Measurements from ENCODE around the gene COL23A1. TPM values are rescaled to one million over a fixed set of nuclear protein-coding genes. Genes with fewer than 3 reads are reported as not detected.

Gene COL23A1
- polyA plus RNA-seq, 1 donor (not counting 4 experiments of a cell fraction or from before 2014, with no cell fraction given): not detected

DNA sequence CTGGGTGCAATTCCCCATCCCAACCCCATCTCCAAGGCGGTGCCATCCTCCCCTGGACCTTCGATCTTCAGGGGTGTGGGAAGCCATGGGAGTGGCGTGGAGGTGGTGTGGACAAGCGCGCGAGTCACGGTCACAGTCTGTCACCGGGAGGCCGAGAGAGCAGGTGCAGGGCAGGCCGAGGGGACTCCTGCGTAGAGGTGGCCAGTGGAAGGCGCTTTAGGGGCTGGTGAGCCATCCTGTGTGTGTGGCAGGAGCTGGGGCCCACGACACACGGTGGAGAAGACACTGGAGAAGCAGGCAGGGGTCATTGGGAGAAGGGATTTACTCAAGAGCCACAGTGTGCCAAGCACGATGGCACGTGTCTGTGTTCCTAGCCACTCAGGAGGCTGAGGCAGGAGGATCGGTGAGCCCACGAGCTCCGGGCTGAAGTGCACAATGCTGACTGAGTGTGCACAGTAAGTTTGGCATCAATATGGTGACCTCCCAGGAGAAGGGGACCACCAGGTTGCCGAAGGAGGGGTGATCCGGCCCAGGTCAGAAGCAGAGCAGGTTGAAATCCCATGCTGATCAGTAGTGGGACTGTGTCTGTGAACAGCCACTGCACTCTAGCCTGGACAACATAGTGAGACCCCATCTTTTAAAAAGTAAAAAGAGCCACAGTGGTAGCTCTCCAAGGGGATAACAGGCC lies 212.5 kb downstream of the COL23A1 start:
- Histone ChIP-seq H3K4me3 (ENCODE audit: control insufficient read depth in 2 of 3, extremely low read depth in 1 of 3, insufficient read depth in 2 of 3, low read depth in 1 of 3, low read length in 3 of 3) (no peak overlapping the region), H3K9me3 (ENCODE audit: control insufficient read depth, low read depth, low read length) (no peaks in the 10 kb centered on the region), H3K27ac (ENCODE audit: control insufficient read depth, insufficient read depth, low read length) (no peak overlapping the region), H3K36me3 (ENCODE audit: control insufficient read depth in 2 of 2, extremely low read depth in 1 of 2, insufficient read depth in 2 of 2, low read length in 2 of 2) (no peaks in the 10 kb centered on the region), H3K27me3 (ENCODE audit: control insufficient read depth, extremely low read depth, insufficient read depth, low read length) (no peaks in the 10 kb centered on the region), H3K79me2 (ENCODE audit: control insufficient read depth, insufficient read depth, low read length) (no peaks in the 10 kb centered on the region), H3K4me2 (ENCODE audit: control insufficient read depth, extremely low read depth, insufficient read depth, low read depth, low read length) (no peak overlapping the region), H4K20me1 (ENCODE audit: control insufficient read depth, extremely low read depth, insufficient read depth, low read length) (no peaks in the 10 kb centered on the region), H2AFZ (ENCODE audit: control insufficient read depth, low read length) (no peak overlapping the region), H3K9ac (ENCODE audit: control insufficient read depth, extremely low read depth, insufficient read depth, low read length) (no peak overlapping the region), H3K9me1 (ENCODE audit: control insufficient read depth, extremely low read depth, insufficient read depth, low read length) (no peaks in the 10 kb centered on the region), H3K4me1 (ENCODE audit: control insufficient read depth, extremely low read depth, insufficient read depth, low read length) (no peaks in the 10 kb centered on the region)
- dilution Hi-C loops (cut with MboI; ENCODE audit: extremely low pct_ligation_motif_present, low sequenced_read_pairs): no loop called here
- no peak for TF ChIP-seq EZH2 (IDR thresholded peaks at IDR 0.05; ENCODE audit: low read length)
- TF ChIP-seq, protein P1, sequence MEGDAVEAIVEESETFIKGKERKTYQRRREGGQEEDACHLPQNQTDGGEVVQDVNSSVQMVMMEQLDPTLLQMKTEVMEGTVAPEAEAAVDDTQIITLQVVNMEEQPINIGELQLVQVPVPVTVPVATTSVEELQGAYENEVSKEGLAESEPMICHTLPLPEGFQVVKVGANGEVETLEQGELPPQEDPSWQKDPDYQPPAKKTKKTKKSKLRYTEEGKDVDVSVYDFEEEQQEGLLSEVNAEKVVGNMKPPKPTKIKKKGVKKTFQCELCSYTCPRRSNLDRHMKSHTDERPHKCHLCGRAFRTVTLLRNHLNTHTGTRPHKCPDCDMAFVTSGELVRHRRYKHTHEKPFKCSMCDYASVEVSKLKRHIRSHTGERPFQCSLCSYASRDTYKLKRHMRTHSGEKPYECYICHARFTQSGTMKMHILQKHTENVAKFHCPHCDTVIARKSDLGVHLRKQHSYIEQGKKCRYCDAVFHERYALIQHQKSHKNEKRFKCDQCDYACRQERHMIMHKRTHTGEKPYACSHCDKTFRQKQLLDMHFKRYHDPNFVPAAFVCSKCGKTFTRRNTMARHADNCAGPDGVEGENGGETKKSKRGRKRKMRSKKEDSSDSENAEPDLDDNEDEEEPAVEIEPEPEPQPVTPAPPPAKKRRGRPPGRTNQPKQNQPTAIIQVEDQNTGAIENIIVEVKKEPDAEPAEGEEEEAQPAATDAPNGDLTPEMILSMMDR (optimal IDR thresholded peaks at IDR 0.05 in 1 of 3, IDR thresholded peaks at IDR 0.05 in 1 of 3, conservative IDR thresholded peaks at IDR 0.05 in 1 of 3; ENCODE audit: extremely low read depth in 1 of 3, insufficient read depth in 2 of 3, low read length in 3 of 3): no peak
- no peak for DNase-seq (ENCODE audit: low read depth, low spot score)
- FAIRE-seq: no peak

DNA sequence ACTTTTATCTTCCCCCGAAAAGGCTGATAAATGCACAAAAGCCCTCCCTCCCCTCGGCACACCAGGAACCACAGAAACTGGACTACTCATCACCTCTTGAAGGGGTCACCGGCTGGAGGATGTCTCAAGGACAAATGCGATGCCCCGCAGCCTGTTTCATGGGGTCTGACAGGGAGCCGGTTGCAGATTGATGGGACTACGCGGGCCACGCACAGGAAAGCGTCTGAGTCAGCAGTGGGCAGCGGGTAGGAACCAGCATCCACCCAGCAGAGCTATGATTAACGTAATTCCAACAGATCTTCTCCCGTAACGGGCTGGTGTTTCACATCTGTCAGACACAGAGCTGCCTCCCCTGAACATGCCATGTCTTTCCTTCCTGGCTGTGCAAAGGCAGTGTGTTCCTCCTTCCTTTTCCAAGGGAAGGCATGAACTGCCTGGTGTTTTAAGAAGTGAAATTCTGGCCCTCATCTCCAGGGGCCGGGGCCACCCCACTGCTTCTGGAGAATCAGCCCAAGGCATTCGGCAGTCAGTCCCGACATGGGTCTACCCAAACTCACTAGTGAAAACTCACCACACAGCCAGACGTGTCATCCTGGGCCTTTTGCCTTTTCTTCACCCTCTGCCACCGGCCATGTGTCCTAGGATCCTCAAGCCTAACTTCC lies 213.1 kb downstream of the COL23A1 start:
- Histone ChIP-seq H4K20me1 (ENCODE audit: control insufficient read depth, extremely low read depth, insufficient read depth, low read length) (no peaks in the 10 kb centered on the region), H2AFZ (ENCODE audit: control insufficient read depth, low read length) (no peak overlapping the region), H3K4me1 (ENCODE audit: control insufficient read depth, extremely low read depth, insufficient read depth, low read length) (no peaks in the 10 kb centered on the region), H3K4me3 (ENCODE audit: control insufficient read depth in 2 of 3, extremely low read depth in 1 of 3, insufficient read depth in 2 of 3, low read depth in 1 of 3, low read length in 3 of 3) (no peak overlapping the region), H3K27ac (ENCODE audit: control insufficient read depth, insufficient read depth, low read length) (no peak overlapping the region), H3K79me2 (ENCODE audit: control insufficient read depth, insufficient read depth, low read length) (no peaks in the 10 kb centered on the region), H3K27me3 (ENCODE audit: control insufficient read depth, extremely low read depth, insufficient read depth, low read length) (no peaks in the 10 kb centered on the region), H3K4me2 (ENCODE audit: control insufficient read depth, extremely low read depth, insufficient read depth, low read depth, low read length) (no peak overlapping the region), H3K9me3 (ENCODE audit: control insufficient read depth, low read depth, low read length) (no peaks in the 10 kb centered on the region), H3K9me1 (ENCODE audit: control insufficient read depth, extremely low read depth, insufficient read depth, low read length) (no peaks in the 10 kb centered on the region), H3K9ac (ENCODE audit: control insufficient read depth, extremely low read depth, insufficient read depth, low read length) (no peak overlapping the region), H3K36me3 (ENCODE audit: control insufficient read depth in 2 of 2, extremely low read depth in 1 of 2, insufficient read depth in 2 of 2, low read length in 2 of 2) (no peaks in the 10 kb centered on the region)
- no peak for TF ChIP-seq EZH2 (IDR thresholded peaks at IDR 0.05; ENCODE audit: low read length)
- TF ChIP-seq, protein P1 (optimal IDR thresholded peaks at IDR 0.05 in 1 of 3, IDR thresholded peaks at IDR 0.05 in 1 of 3, conservative IDR thresholded peaks at IDR 0.05 in 1 of 3; ENCODE audit: extremely low read depth in 1 of 3, insufficient read depth in 2 of 3, low read length in 3 of 3): no peak
- FAIRE-seq (no peak), DNase-seq (ENCODE audit: low read depth, low spot score) (no peak)
- dilution Hi-C loops (cut with MboI; ENCODE audit: extremely low pct_ligation_motif_present, low sequenced_read_pairs): no loop called here
